ENCODE data around the gene MRM1. TPM values are rescaled to one million over a fixed set of nuclear protein-coding genes. Genes with fewer than 3 reads are reported as not detected.
A peak's percentile ranks its signal among the peaks of the same experiment; 100 is the strongest.
"Not testable (repeated sequence)": the region's sequence is repeated elsewhere in the genome, so short reads cannot be mapped to it uniquely, and the experiment has no call there.

The MRM1 gene
- total RNA-seq, 4 donors from 2014 or later: 9.5 to 20.9 (median 11.5) TPM

- no peaks in the 10 kb centered on the region for H3K27me3 ChIP-seq
- 1% methylated on average over 32 of the region's 38 CpGs; no CpG with 5 or more reads in 1 of the 2 donors for WGBS, 2 donors (ENCODE audit: low coverage in 1 of 2)
- no peaks in the 10 kb centered on the region for H3K9me3 ChIP-seq
- peaks cover 10 to 56% (median 45%) of the 10 kb centered on the region in 4 donors for H3K4me1 ChIP-seq
- peak; percentile 32 for DNase-seq
- intact Hi-C loops (cut with DNase I; ENCODE audit: low total_unique reads) (no loop called here), in situ Hi-C loops (cut with MboI; ENCODE audit: low pct_ligation_motif_present in 1 of 4, low pct_unique_long_range_greater_than_20kb in 1 of 4, low sequenced_read_pairs in 3 of 4) (loop anchor here in 2 of 4 donors (25.0 kb wide), 2 partner anchors 635 to 785 kb away; partner anchors contain the start of gene C17orf78 (in 2 of the 2))
- TF ChIP-seq POLR2AphosphoS5 (IDR thresholded peaks at IDR 0.05): no peak
- no peak for TF ChIP-seq POLR2A (IDR thresholded peaks at IDR 0.05)
- peak overlapping the region; percentile 85 to 96 (median 90) for H3K27ac ChIP-seq
- H3K4me3 ChIP-seq: peak overlapping the region; percentile 61 to 98 (median 82)
- no peaks in the 10 kb centered on the region for H3K36me3 ChIP-seq
Observed at GRCh38 chr17:36602030-36602748, 806 bp downstream of the MRM1 start.

GRCh38 chr17:36602924-36603384 lies 1.6 kb downstream of the MRM1 start:
- TF ChIP-seq POLR2AphosphoS5 (IDR thresholded peaks at IDR 0.05) (no peak), CTCF (IDR thresholded peaks at IDR 0.05) (peak; percentile 77 to 87 (median 81)), POLR2A (IDR thresholded peaks at IDR 0.05) (no peak)
- Histone ChIP-seq H3K4me3 (peak overlapping the region in 3 of 4 donors; percentile 61 to 89 (median 76)), H3K27me3 (no peaks in the 10 kb centered on the region), H3K9me3 (no peaks in the 10 kb centered on the region), H3K27ac (peak overlapping the region in 3 of 4 donors; percentile 85 to 90 (median 90)), H3K36me3 (no peaks in the 10 kb centered on the region), H3K4me1 (peaks cover 10 to 48% (median 39%) of the 10 kb centered on the region in 4 donors)
- DNase-seq: peak; percentile 68
- in situ Hi-C loops (cut with MboI; ENCODE audit: low pct_ligation_motif_present in 1 of 4, low pct_unique_long_range_greater_than_20kb in 1 of 4, low sequenced_read_pairs in 3 of 4): loop anchor here in 2 of 4 donors (25.0 kb wide), 2 partner anchors 634 to 784 kb away; partner anchors contain the start of gene C17orf78 (in 2 of the 2)
- intact Hi-C loops (cut with DNase I; ENCODE audit: low total_unique reads): no loop called here
- 5 to 13% methylated on average over 1 to 5 of the region's 5 CpGs for WGBS, 2 donors (ENCODE audit: low coverage in 1 of 2)

GRCh38 chr17:36605028-36605427 lies 3.6 kb downstream of the MRM1 start:
- H3K27ac ChIP-seq; H3K27me3 ChIP-seq; H3K4me3 ChIP-seq; H3K9me3 ChIP-seq; H3K36me3 ChIP-seq; intact Hi-C loops (cut with DNase I; ENCODE audit: low total_unique reads); DNase-seq: not testable (repeated sequence)
- in situ Hi-C loops (cut with MboI; ENCODE audit: low pct_ligation_motif_present in 1 of 4, low pct_unique_long_range_greater_than_20kb in 1 of 4, low sequenced_read_pairs in 3 of 4): loop anchor here in 2 of 4 donors (25.0 kb wide), 2 partner anchors 632 to 782 kb away; partner anchors contain the start of gene C17orf78 (in 2 of the 2)
- H3K4me1 ChIP-seq: peaks cover 16 to 37% (median 24%) of the 10 kb centered on the region in 4 donors
- WGBS, 2 donors (ENCODE audit: low coverage in 1 of 2): 75 to 93% methylated on average over 1 to 5 of the region's 5 CpGs

GRCh38 chr17:36608280-36608679 lies 6.9 kb downstream of the MRM1 start:
- TF ChIP-seq POLR2A (IDR thresholded peaks at IDR 0.05) (no peak), CTCF (IDR thresholded peaks at IDR 0.05) (no peak), EP300 (IDR thresholded peaks at IDR 0.05; ENCODE audit: low read depth) (no peak), POLR2AphosphoS5 (IDR thresholded peaks at IDR 0.05) (no peak)

More at GRCh38 chr17:36608280-36608679, 6.9 kb downstream of the MRM1 start:
- Histone ChIP-seq H3K9me3 (no peaks in the 10 kb centered on the region), H3K4me3 (no peak overlapping the region), H3K4me1 (peaks cover 2 to 13% (median 7%) of the 10 kb centered on the region in 4 donors), H3K36me3 (no peaks in the 10 kb centered on the region), H3K27me3 (no peaks in the 10 kb centered on the region), H3K27ac (no peak overlapping the region)
- intact Hi-C loops (cut with DNase I; ENCODE audit: low total_unique reads) (no loop called here), in situ Hi-C loops (cut with MboI; ENCODE audit: low pct_ligation_motif_present in 1 of 4, low pct_unique_long_range_greater_than_20kb in 1 of 4, low sequenced_read_pairs in 3 of 4) (loop anchor here in 2 of 4 donors (25.0 kb wide), 2 partner anchors 629 to 779 kb away; partner anchors contain the start of gene C17orf78 (in 2 of the 2))
- no peak for DNase-seq
- WGBS, 2 donors (ENCODE audit: low coverage in 1 of 2): 60 to 100% methylated on average over 1 to 5 of the region's 7 CpGs

All from transverse colon (tissue), 4 donors.